SU-DHL-6 (cell line): ENCODE data around the gene GHDC.
A peak's percentile ranks its signal among the peaks of the same experiment; 100 is the strongest.

ENCODE experiments used
- H2AFZ ChIP-seq: fragments of 200-600 bp; sonication (generic); 2 replicates; pipeline ENCODE4 v1.6.1; 2014; ENCODE audit warnings: low read depth, mild to moderate bottlenecking, moderate library complexity, mixed read lengths, antibody characterized with exemption, low read length; ENCODE audit not compliant: severe bottlenecking
- H3F3A ChIP-seq: fragments of 200-600 bp; shearing (Covaris generic); 2 replicates; pipeline ENCODE4 v1.6.0; 2016; ENCODE audit warnings: antibody characterized with exemption, mild to moderate bottlenecking; ENCODE audit not compliant: insufficient read depth
- H3K27ac ChIP-seq: fragments of 200-600 bp; sonication (generic); 2 replicates; pipeline ENCODE4 v1.5.1; 2016; ENCODE audit warnings: low read depth, mild to moderate bottlenecking, low read length, moderate library complexity, mixed read lengths
- H3K27me3 ChIP-seq: fragments of 200-600 bp; sonication (generic), shearing (Covaris generic); 2 replicates; pipeline ENCODE4 v1.6.0; 2014; ENCODE audit warnings: mild to moderate bottlenecking, low read length
- H3K36me3 ChIP-seq: fragments of 200-600 bp; sonication (generic); 2 replicates; pipeline ENCODE4 v1.6.1; 2014; ENCODE audit warnings: mild to moderate bottlenecking, low read length, mixed read lengths
- H3K4me2 ChIP-seq: fragments of 300-600, 200-600 bp; shearing (Covaris generic), sonication (generic); 2 replicates; pipeline ENCODE4 v1.6.0; 2014; ENCODE audit warnings: low read length, low read depth, mild to moderate bottlenecking; ENCODE audit not compliant: poor library complexity, severe bottlenecking
- H3K4me3 ChIP-seq: fragments of 200-600 bp; sonication (generic); 2 replicates; pipeline ENCODE4 v1.5.1; 2014; ENCODE audit warnings: antibody characterized with exemption, low read length, mild to moderate bottlenecking, mixed read lengths; ENCODE audit not compliant: insufficient read depth, poor library complexity, severe bottlenecking
- H3K79me2 ChIP-seq: fragments of 200-600 bp; sonication (generic); 2 replicates; pipeline ENCODE4 v1.6.1; 2014; ENCODE audit warnings: mild to moderate bottlenecking, low read length, moderate library complexity; ENCODE audit not compliant: insufficient read depth
- H3K9ac ChIP-seq: fragments of 200-600 bp; sonication (generic); 2 replicates; pipeline ENCODE4 v1.7.0; 2014; ENCODE audit warnings: mild to moderate bottlenecking, low read length
- H3K9me2 ChIP-seq: fragments of 200-600 bp; sonication (generic); replicated peaks from 2 replicates; pipeline ENCODE4 v1.6.1; 2014; ENCODE audit warnings: low read length; ENCODE audit not compliant: insufficient read depth
- H3K9me3 ChIP-seq: fragments of 200-600 bp; sonication (generic); 2 replicates; pipeline ENCODE4 v1.6.1; 2014; ENCODE audit warnings: low read length, mixed read lengths; ENCODE audit not compliant: insufficient read depth
- H4K20me1 ChIP-seq: fragments of 200-600 bp; sonication (generic); 2 replicates; pipeline ENCODE4 v1.6.1; 2014; ENCODE audit warnings: low read depth, mild to moderate bottlenecking, antibody characterized with exemption, low read length, moderate library complexity, mixed read lengths
- EZH2phosphoT487 ChIP-seq: fragments of 200-600 bp; sonication (generic), shearing (Covaris generic); conservative IDR thresholded peaks from 2 replicates; pipeline ENCODE4 v1.6.1; 2018; ENCODE audit warnings: mild to moderate bottlenecking, antibody characterized with exemption, low read length, moderate library complexity, mixed read lengths
- TF ChIP-seq, protein P1 (sequence below): fragments of 200-600 bp; sonication (generic); IDR thresholded peaks from one replicate; pipeline ENCODE4 v1.5.1; 2017; ENCODE audit warnings: antibody characterized with exemption, mild to moderate bottlenecking, low read length, moderate library complexity; ENCODE audit not compliant: insufficient read depth, poor library complexity, severe bottlenecking

GHDC gene

DNA sequence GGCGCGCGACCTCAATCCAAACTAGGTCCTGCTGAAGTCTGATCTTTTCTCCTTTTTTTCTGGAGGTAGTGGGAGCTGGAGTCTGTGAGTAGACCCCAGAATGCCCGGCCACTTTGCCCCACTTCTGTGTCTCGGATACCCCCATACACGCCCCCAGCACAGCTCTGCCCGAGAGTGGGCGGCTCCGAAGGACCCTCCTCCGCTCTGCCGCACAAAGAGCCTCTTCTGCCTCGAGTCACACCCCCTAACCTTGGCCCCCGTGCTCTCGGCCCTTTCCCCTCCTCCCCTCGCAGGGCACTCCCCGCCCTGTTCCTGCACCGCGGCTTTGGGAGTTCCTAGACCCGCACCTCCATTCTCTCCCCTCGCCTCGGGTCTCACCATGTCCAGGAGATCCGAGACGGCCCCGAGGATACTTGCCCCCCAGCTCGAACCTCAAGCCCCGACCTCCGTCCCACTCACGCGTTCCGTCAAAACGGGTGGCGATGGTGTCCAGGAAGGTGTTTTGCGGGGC, 13.8 kb downstream of the GHDC start:
- H3K27ac ChIP-seq, result no peak overlapping the region
- no peaks in the 10 kb centered on the region for H3K27me3 ChIP-seq
- H3K4me2 ChIP-seq, result peak overlapping the region; percentile 64
- H3K9ac ChIP-seq, result peak overlapping the region; percentile 38
- no peaks in the 10 kb centered on the region for H3K36me3 ChIP-seq
- H4K20me1 ChIP-seq, result no peaks in the 10 kb centered on the region
- no peak for TF ChIP-seq EZH2phosphoT487
- TF ChIP-seq, protein P1, sequence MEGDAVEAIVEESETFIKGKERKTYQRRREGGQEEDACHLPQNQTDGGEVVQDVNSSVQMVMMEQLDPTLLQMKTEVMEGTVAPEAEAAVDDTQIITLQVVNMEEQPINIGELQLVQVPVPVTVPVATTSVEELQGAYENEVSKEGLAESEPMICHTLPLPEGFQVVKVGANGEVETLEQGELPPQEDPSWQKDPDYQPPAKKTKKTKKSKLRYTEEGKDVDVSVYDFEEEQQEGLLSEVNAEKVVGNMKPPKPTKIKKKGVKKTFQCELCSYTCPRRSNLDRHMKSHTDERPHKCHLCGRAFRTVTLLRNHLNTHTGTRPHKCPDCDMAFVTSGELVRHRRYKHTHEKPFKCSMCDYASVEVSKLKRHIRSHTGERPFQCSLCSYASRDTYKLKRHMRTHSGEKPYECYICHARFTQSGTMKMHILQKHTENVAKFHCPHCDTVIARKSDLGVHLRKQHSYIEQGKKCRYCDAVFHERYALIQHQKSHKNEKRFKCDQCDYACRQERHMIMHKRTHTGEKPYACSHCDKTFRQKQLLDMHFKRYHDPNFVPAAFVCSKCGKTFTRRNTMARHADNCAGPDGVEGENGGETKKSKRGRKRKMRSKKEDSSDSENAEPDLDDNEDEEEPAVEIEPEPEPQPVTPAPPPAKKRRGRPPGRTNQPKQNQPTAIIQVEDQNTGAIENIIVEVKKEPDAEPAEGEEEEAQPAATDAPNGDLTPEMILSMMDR, result no peak
- peak overlapping the region; percentile 53 for H3K4me3 ChIP-seq
- peak overlapping the region; percentile 36 for H2AFZ ChIP-seq
- no peaks in the 10 kb centered on the region for H3K9me2 ChIP-seq
- no peaks in the 10 kb centered on the region for H3K9me3 ChIP-seq
- no peaks in the 10 kb centered on the region for H3K79me2 ChIP-seq
- peaks cover 16% of the 10 kb centered on the region for H3F3A ChIP-seq

DNA sequence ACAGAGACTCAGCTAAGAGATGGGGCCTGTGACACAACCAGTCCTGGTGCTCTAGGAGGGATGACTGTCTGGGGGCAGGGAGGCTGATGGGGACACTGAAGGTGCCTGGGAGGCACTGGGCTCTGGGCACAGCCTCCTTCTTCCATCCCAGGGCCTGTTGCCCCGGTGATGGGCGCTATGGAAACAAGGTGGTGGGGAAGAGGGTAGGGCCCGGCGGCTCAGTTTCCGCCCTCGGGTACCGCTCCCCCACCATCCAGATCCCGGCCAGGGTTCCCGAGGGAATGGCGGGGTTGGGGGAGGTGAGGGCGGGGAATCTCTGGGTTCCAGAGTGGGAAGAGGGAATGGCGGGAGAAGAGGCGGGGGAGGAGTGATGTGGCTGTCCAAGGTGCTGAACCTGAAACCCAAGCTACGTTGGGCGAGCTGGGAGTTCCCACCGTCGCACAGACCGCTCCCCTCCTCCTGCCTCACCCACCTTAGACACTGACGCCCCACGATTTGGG, 14.3 kb downstream of the GHDC start:
- H3K4me3 ChIP-seq, result no peak overlapping the region
- no peaks in the 10 kb centered on the region for H3K79me2 ChIP-seq
- no peaks in the 10 kb centered on the region for H3K27me3 ChIP-seq
- no peaks in the 10 kb centered on the region for H4K20me1 ChIP-seq
- no peaks in the 10 kb centered on the region for H3K9me3 ChIP-seq
- no peaks in the 10 kb centered on the region for H3K36me3 ChIP-seq
- H3K27ac ChIP-seq, result no peak overlapping the region
- H3K9me2 ChIP-seq, result no peaks in the 10 kb centered on the region
- no peak overlapping the region for H3K9ac ChIP-seq
- no peak overlapping the region for H2AFZ ChIP-seq
- H3F3A ChIP-seq, result peaks cover 15% of the 10 kb centered on the region
- peak overlapping the region; percentile 64 for H3K4me2 ChIP-seq
- no peak for TF ChIP-seq EZH2phosphoT487
- TF ChIP-seq, protein P1, result no peak

DNA sequence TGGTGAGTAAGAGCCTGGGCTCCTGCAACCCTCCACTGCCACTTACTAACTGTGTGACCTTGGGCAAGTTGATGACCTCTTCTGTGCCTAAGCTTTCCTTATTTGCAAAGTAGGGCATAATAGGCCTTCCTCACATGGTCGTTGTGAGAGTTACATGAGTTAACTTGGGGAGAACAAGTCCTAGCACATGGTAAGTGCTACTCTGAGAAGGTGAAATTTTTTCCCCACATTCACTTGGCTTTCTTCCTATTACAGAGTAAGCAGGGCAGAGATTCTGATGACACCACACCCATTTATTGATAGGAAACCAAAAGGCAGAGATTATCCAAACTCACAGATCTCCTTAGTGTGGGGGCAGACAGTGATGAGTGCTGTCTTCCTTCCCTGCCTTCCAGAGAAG, 15.0 kb downstream of the GHDC start:
- Histone ChIP-seq H3F3A (peaks cover 12% of the 10 kb centered on the region), H3K4me3 (no peak overlapping the region)

More for the DNA sequence above, 15.0 kb downstream of the GHDC start:
- no peaks in the 10 kb centered on the region for H3K9me2 ChIP-seq
- no peaks in the 10 kb centered on the region for H3K9me3 ChIP-seq
- no peaks in the 10 kb centered on the region for H4K20me1 ChIP-seq
- no peaks in the 10 kb centered on the region for H3K36me3 ChIP-seq
- H3K27me3 ChIP-seq, result no peaks in the 10 kb centered on the region
- peak overlapping the region; percentile 50 for H3K27ac ChIP-seq
- H2AFZ ChIP-seq, result no peak overlapping the region
- no peak overlapping the region for H3K4me2 ChIP-seq
- no peak for TF ChIP-seq EZH2phosphoT487
- TF ChIP-seq, protein P1, result no peak
- H3K9ac ChIP-seq, result no peak overlapping the region
- H3K79me2 ChIP-seq, result no peaks in the 10 kb centered on the region
